Heart right ventricle (tissue), 16 donors: Measurements from ENCODE around the gene A4GALT. TPM values are rescaled to one million over a fixed set of nuclear protein-coding genes. Genes with fewer than 3 reads are reported as not detected.

Experiments used
- ATAC-seq, 8 donors: fragments of 200-7000 bp; cut with Tn5 transposase; one replicate each; pipeline ENCODE4 v1.9.1; 2020; ENCODE audit warnings: mild to moderate bottlenecking in 8 of 8, moderate library complexity in 8 of 8, moderate number of reproducible peaks in 1 of 8
- DNase-seq, 2 donors: peaks; one replicate each; pipeline ENCODE4 v3.0.0-alpha.2; 2020
- H3K27ac ChIP-seq, 10 donors: fragments of 200-600 bp; sonication (generic) in 2 of 10; one replicate each; pipeline versions ENCODE4 v1.5.0 to v1.8.0; 2020 to 2022; ENCODE audit warnings: mild to moderate bottlenecking in 3 of 10
- H3K27me3 ChIP-seq, 7 donors: fragments of 200-600 bp; one replicate each; pipeline ENCODE4 v1.8.0; 2021 to 2022; ENCODE audit warnings: mild to moderate bottlenecking in 2 of 7
- H3K36me3 ChIP-seq, 9 donors: fragments of 200-600 bp; sonication (generic) in 1 of 9; one replicate each; pipeline versions ENCODE4 v1.5.0 to v1.8.0; 2020 to 2022; ENCODE audit warnings: mild to moderate bottlenecking in 2 of 9
- H3K4me1 ChIP-seq, 9 donors: fragments of 200-600 bp; sonication (generic) in 1 of 9; one replicate each; pipeline versions ENCODE4 v1.5.0 to v1.8.0; 2020 to 2022; ENCODE audit warnings: mild to moderate bottlenecking in 4 of 9
- H3K4me3 ChIP-seq, 10 donors: fragments of 200-600 bp; sonication (generic) in 2 of 10; one replicate each; pipeline versions ENCODE4 v1.5.0 to v1.8.0; 2020 to 2022; ENCODE audit warnings: mild to moderate bottlenecking in 7 of 10, moderate library complexity in 2 of 10
- H3K9me3 ChIP-seq, 11 donors: fragments of 200-600 bp in 10 of 11; sonication (generic) in 2 of 11; one replicate each; pipeline versions ENCODE4 v1.5.0 to v1.8.0; 2013 to 2022; ENCODE audit warnings: mild to moderate bottlenecking in 2 of 11, control low read depth in 1 of 11, moderate library complexity in 1 of 11
- CTCF ChIP-seq, 9 donors: fragments of 200-600 bp; sonication (generic) in 2 of 9; IDR thresholded peaks; one replicate each; pipeline versions ENCODE4 v1.5.0 to v1.8.0; 2021 to 2022; ENCODE audit warnings: antibody characterized with exemption in 9 of 9, mild to moderate bottlenecking in 5 of 9, moderate library complexity in 1 of 9
- WGBS, 2 donors: extraction: QIAGEN DNeasy Blood & Tissue Kit; methylation state at CpG; one replicate each; pipeline ENCODE4 v1.1.7; 2013; ENCODE audit warnings: inconsistent platforms in 1 of 2; 5-methylcytosine and 5-hydroxymethylcytosine counted together
- intact Hi-C, 10 donors: fragments of 100-400 bp; cut with DNase I; formaldehyde crosslinking; loops; one replicate each; pipeline versions ENCODE4 v1.11.1 to v1.14.2; 2022
- polyA plus RNA-seq, 2 donors: library from polyadenylated mRNA; stranded (reverse); fragments of 200-250 nt; gene quantifications; one replicate each; pipeline ENCODE4 v1.2.3, GENCODE V29; 2013
- total RNA-seq, 10 donors: library from RNA; stranded (reverse); fragmentation: NEBNext Ultra II Directional in 3 of 10; extraction: Animal tissue kit (Norgen Biotek cat#: 25700) in 3 of 10; gene quantifications; one replicate each; pipeline versions ENCODE4 v1.2.1 to v1.2.4, GENCODE V29; 2021 to 2023
- donor health status: Arrhythmogenic right ventricular cardiomyopathy.
- donor health status: ischemic (EF 13 %, LVEDD 7.1; RV severe dilation, severe dysfunction).
- donor health status: healthy with polysubstance abuse.
- donor health status: DM: no; HTN: yes; CAD: no.
- donor health status: DM: no; HTN: no; CAD: no.
- donor health status: ischemic (EF 25% LVEDD 6.9; RV normal size, moderate dysfunction).
- donor health status: ischemic (EF 25% LVEDD 5.7; RV mildly dilated, moderate dysfunction).
- donor health status: healthy.
- donor health status: DM: yes; HTN: yes; CAD: no.
- donor health status: Ischemic cardiomyopathy.
- donor health status: ischemic (EF 35%, LVEDD 5.7; RV mildly dilated, moderate dysfunction).
- donor health status: nonischemic (EF 11% LVEDD 7.7; RV severe dilation, severe dysfunction).
- donor health status: DM: yes; HTN: yes; CAD: no.
- donor health status: PGD.
- donor health status: ischemic (EF 29% LVEDD 5.4; RV normal size, mild dysfunction).
- donor health status: nonischemic (EF 23%, LVEDD 6.1; RV moderate dilation, normal function).

The A4GALT gene
- total and polyA plus RNA-seq, 12 donors: 61.4 to 167 (median 87.1) TPM

- Histone ChIP-seq H3K27me3 (peaks cover 0 to 41% (median 0%) of the 10 kb centered on the region in 7 donors), H3K4me1 (peaks cover 2 to 17% (median 6%) of the 10 kb centered on the region in 9 donors), H3K4me3 (no peak overlapping the region), H3K36me3 (no peaks in the 10 kb centered on the region), H3K27ac (no peak overlapping the region), H3K9me3 (no peaks in the 10 kb centered on the region)
- ATAC-seq: no peak
- TF ChIP-seq CTCF (IDR thresholded peaks at IDR 0.05): no peak
- WGBS, 2 donors: 79 to 84% methylated on average over 5 of the region's 5 CpGs
- DNase-seq: no peak
- intact Hi-C loops: loop anchor here in 3 of 10 donors (5.0 to 10.0 kb wide), 3 partner anchors 42 to 62 kb away; no protein-coding TSS in a partner anchor
These were observed 3.4 kb upstream of the A4GALT start for GRCh38 chr22:42724062-42724461.

- peaks cover 0 to 55% (median 0%) of the 10 kb centered on the region in 7 donors for H3K27me3 ChIP-seq
- peak overlapping the region; percentile 91 to 100 (median 98) for H3K27ac ChIP-seq
- intact Hi-C loops: loop anchor here in 4 of 10 donors (2.0 to 10.0 kb wide), 4 partner anchors 22 to 59 kb away; no protein-coding TSS in a partner anchor
- H3K4me1 ChIP-seq: peaks cover 14 to 43% (median 36%) of the 10 kb centered on the region in 9 donors
- H3K36me3 ChIP-seq: peaks cover 0 to 8% (median 0%) of the 10 kb centered on the region in 9 donors
- TF ChIP-seq CTCF (IDR thresholded peaks at IDR 0.05): no peak
- DNase-seq: no peak
- WGBS, 2 donors: 1 to 3% methylated on average over 22 of the region's 22 CpGs
- no peaks in the 10 kb centered on the region for H3K9me3 ChIP-seq
- no peak for ATAC-seq
- peak overlapping the region; percentile 36 to 100 (median 99) for H3K4me3 ChIP-seq
These were observed 370 bp upstream of the A4GALT start for GRCh38 chr22:42721045-42721434.

- Histone ChIP-seq H3K4me3 (peak overlapping the region; percentile 73 to 100 (median 99)), H3K36me3 (peaks cover 0 to 10% (median 0%) of the 10 kb centered on the region in 9 donors), H3K27ac (peak overlapping the region; percentile 91 to 100 (median 98)), H3K27me3 (peaks cover 0 to 55% (median 0%) of the 10 kb centered on the region in 7 donors), H3K9me3 (no peaks in the 10 kb centered on the region), H3K4me1 (peaks cover 14 to 56% (median 44%) of the 10 kb centered on the region in 9 donors)
- DNase-seq (no peak), ATAC-seq (peak; percentile 37 to 66 (median 52))
- TF ChIP-seq CTCF (IDR thresholded peaks at IDR 0.05): no peak
- intact Hi-C loops: loop anchor here in 6 of 10 donors (2.0 to 10.0 kb wide), 6 partner anchors 21 to 57 kb away; no protein-coding TSS in a partner anchor
- 2 to 3% methylated on average over 31 to 37 of the region's 37 CpGs for WGBS, 2 donors
These were observed 911 bp downstream of the A4GALT start for GRCh38 chr22:42719656-42720262.

GRCh38 chr22:42719133-42719532, 1.5 kb downstream of the A4GALT start:
- peak; percentile 20 to 73 (median 54) for ATAC-seq
- intact Hi-C loops: loop anchor here in 4 of 10 donors (2.0 to 5.0 kb wide), 4 partner anchors 20 to 57 kb away; no protein-coding TSS in a partner anchor
- no peak for DNase-seq
- peaks cover 0 to 10% (median 0%) of the 10 kb centered on the region in 9 donors for H3K36me3 ChIP-seq
- no peaks in the 10 kb centered on the region for H3K9me3 ChIP-seq
- H3K4me1 ChIP-seq: peaks cover 14 to 62% (median 50%) of the 10 kb centered on the region in 9 donors
- H3K27ac ChIP-seq: peak overlapping the region; percentile 91 to 100 (median 98)
- H3K4me3 ChIP-seq: peak overlapping the region; percentile 73 to 100 (median 99)
- peaks cover 0 to 55% (median 0%) of the 10 kb centered on the region in 7 donors for H3K27me3 ChIP-seq
- WGBS, 2 donors: 4 to 12% methylated on average over 2 of the region's 2 CpGs
- TF ChIP-seq CTCF (IDR thresholded peaks at IDR 0.05): peak in 4 of 9 donors; percentile 13 to 22 (median 20)
